TTC549 (cell line): ENCODE measurements around the gene LDB1.
A peak's percentile ranks its signal among the peaks of the same experiment; 100 is the strongest.

ENCODE experiments used
- FAIRE-seq: peaks from 2 replicates; lab custom pipeline; 2012; peaks lifted over from hg19 to GRCh38; lab: Jason Lieb, UNC

LDB1 gene

DNA sequence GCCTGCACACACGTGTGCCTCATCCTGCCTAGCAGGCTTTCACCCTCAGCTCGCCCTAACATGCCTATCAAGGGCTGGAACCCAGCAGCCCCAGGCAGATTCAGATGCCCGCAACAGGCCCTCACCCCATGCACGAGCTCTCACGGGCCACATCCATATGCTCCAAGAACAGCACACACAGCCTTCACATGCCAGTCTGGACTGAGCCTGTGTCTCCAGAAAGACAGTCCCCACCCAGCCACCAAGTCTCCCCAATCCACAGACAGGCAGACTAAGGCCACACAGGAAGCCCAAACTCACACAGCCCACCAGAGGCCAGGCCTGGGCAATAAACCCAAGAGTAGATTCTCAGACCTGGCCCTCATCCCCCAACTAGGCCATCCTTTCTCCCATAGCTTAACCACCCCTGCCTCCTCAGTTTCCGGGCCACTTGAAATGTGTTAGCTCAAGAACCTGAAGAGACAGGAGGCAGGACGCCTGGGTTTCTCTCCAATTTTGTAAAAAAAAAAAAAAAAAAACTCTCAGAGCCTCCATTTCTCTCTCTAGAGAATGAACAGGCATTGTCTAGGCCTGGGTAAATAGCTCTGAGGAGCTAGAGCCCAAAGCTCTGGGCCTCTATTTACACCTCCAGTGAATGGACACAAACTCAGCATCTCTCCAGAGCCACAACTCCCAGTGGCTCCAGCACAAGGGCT lies 6.8 kb downstream of the LDB1 start:
- no peak for FAIRE-seq

DNA sequence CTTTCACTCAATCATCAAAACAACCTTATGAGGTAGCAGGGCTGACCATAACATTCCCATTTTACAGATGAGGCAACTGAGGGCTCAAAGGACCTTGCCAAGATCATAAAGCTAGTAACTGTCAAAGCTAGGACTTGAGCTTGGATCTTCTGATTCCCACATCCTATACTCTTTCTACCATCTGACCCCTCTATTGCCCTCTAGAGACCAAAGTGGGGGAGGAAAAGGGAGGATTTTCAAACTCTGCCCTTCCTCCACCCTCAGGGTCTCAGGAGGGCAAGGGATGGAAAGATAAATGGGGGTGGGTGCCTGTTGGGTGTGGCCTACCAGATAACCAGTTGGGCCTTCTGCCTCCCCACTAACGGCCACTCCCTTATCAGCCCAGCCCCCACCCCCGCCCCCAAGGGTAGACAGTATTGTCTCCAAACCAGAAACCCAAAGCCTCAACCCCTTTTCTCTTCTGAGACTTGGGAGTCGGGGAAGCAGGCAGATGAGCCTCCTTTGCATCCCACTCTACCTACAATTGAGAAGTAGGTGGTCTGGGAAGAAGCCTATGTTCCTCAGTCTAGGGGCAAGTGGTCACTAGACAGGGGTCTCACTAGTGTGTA lies 7.9 kb downstream of the LDB1 start:
- no peak for FAIRE-seq

DNA sequence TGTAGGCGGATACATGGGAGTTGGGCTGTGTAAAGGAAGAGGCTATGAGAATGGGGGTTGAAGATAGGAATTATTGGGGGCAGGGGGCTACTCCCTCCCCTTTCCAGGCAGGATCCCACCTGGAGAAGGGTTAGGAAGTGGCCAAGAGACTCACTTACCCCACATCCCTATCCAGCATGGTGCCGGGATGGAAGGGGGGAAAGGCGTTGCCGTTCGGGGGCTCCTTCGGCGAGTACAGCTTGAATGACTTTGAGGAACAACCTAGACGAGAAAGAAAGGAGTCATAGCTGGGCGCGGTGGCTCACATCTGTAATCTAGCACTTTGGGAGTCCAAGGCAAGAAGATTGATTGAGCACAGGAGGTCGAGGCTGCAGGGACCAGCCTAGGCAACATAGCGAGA lies 8.9 kb downstream of the LDB1 start:
- FAIRE-seq, result no peak

- no peak for FAIRE-seq
Observed at GRCh38 chr10:102109166-102110116, 10.7 kb downstream of the LDB1 start.

DNA sequence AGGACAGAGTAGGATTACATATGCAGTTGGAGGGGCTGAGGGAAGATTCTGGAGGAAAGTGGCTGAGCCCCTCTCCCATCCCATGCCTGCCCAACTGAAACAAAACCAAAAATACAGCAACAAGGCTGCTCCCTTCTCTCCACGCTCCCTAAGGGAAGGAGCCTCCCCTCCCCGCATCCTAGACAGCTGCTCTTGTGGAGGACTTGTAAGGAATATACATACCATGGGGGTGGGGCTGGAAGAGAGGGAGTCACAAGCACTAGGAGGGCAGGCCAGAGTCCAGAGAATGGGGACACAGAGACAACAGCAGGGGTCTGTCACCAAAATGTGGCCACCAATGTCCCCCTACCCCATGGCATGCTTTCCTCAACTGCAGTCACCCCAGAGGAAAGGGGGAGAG lies 13.2 kb downstream of the LDB1 start:
- FAIRE-seq, result no peak

DNA sequence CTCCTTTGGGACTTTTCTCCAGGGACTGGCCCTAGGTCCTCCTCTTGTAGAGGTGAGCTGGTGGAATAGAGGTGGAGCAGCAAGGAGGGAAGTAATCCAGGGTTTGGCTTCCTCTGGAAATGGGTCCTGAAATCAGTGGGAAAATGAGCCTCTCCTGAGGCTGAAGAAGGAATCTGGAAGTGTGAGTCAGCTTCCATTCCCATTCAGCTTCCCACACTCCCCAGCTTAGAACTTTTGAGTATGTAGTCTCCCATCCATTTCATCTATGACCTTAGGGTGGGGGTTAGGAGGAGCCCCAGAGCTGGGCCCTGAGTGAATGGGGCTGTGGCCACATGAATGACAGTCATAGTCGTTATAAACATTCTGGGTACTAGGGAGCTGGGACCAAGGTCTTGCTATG lies 17.7 kb downstream of the LDB1 start:
- FAIRE-seq, result no peak

DNA sequence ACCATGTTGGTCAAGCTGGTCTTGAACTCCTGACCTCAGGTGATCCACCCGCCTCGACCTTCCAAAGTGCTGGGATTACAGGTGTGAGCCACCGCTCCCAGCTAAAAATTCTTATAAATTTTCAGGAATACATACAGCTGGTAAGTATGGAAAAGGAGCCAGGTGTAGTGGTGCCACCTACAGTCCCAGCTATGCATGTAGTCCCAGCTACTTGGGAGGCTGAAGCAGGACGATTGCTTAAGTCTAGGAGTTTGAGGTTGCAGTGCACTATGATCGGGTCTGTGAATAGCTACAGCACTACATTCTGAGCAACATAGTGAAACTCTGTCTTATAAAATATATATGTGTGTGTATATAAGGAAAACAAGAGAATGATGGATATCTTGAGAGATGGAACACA lies 19.0 kb downstream of the LDB1 start:
- FAIRE-seq, result no peak

- FAIRE-seq, result no peak
Observed at GRCh38 chr10:102096449-102096848, 23.7 kb downstream of the LDB1 start.

DNA sequence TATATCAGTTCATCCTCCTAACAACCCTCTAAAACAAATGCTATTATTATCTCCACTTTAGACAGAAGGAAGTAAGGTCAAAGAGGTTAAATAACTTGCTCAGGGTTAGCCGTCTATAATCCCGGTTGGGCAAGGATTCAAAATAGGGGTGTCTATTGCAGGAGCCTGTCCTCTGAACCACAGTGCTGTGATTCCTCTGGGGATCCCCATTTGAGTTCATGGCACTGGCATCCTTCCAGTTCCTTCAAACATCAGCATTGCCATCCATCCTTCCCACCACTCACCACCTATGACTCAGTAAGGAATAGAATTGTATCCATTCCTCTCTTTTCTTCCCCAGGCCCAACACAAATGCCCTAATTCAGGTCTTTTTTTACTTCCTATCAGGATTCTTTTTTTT lies 29.4 kb downstream of the LDB1 start:
- FAIRE-seq, result no peak

DNA sequence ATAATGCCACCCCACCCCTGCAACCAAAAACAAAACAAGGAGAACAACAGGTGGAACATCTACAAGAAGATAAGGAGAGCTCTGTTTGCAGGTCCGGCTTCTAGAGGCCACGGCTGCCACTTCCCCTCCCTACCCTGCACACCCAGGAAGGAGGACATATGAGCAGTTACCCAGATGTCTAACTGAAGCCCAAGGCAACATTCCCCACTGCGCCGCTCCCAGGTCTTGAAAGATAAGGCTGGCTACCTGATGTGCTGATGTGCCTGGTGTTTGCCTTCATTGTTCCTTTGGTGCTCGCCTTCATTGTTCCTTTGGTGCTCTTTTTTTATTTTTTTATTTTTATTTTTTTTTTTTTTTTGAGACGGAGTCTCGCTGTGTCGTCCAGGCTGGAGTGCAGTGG lies 34.0 kb downstream of the LDB1 start:
- FAIRE-seq, result no peak

GRCh38 chr10:102085336-102085735 lies 34.8 kb downstream of the LDB1 start:
- FAIRE-seq, result no peak

GRCh38 chr10:102083541-102083940 lies 36.6 kb downstream of the LDB1 start:
- FAIRE-seq, result no peak

- peak; percentile 65 for FAIRE-seq
Observed at GRCh38 chr10:102072673-102073527, 47.3 kb downstream of the LDB1 start.

- no peak for FAIRE-seq
Observed at GRCh38 chr10:102069071-102069470, 51.1 kb downstream of the LDB1 start.

DNA sequence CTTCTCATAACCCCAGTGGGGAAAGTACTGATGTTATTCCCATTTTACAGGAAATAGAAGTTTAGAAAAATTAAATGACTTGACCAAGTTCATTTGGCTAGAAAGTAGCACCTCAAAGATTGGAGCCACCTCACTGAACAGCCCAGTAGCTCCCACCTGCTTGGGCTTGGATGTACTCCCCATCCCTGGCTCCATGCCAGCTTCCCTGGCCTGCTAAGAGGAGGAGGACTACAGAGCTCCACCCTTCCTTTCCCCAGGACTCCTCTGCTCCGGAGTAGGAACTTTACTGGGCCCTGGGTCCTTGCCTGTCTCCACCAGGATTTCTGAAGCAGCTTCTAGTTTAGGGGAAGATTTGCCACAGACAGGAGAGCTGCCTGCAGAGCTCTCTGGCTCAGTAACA lies 52.0 kb downstream of the LDB1 start:
- FAIRE-seq, result no peak

DNA sequence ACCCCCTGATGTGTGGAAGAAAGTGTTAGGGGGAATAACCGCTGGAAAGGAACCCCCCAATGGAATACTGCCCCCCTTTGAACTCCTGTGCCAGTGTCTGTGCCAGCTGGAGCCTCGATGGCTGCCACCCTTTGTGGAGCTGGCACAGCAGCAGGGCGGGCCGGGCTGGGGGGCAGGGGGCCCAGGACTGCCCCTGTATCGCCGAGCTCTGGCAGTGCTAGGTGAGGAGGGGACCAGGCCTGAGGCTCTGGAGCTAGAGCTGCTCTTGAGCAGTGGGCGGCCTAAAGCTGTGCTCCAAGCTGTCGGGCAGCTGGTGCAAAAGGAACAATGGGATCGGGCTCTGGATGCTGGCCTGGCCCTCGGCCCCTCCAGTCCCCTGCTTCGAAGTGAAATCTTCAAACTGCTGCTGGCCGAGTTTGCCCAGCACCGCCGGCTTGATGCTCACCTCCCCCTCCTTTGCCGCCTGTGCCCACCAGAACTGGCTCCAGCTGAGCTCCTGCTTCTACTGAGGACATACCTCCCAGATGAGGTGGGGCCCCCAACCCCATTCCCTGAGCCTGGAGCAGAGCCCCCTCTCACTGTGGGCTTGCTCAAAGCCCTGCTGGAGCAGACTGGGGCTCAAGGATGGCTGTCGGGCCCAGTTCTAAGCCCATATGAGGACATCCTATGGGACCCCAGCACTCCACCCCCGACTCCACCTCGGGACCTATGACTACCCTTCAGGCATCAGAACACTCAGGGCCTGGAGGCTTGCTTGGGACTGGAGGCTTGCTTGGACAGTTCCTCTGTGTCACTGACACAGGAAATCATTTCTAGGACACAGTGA lies 52.9 kb downstream of the LDB1 start:
- no peak for FAIRE-seq

- FAIRE-seq, result no peak
Observed at GRCh38 chr10:102066399-102067088, 53.6 kb downstream of the LDB1 start.

DNA sequence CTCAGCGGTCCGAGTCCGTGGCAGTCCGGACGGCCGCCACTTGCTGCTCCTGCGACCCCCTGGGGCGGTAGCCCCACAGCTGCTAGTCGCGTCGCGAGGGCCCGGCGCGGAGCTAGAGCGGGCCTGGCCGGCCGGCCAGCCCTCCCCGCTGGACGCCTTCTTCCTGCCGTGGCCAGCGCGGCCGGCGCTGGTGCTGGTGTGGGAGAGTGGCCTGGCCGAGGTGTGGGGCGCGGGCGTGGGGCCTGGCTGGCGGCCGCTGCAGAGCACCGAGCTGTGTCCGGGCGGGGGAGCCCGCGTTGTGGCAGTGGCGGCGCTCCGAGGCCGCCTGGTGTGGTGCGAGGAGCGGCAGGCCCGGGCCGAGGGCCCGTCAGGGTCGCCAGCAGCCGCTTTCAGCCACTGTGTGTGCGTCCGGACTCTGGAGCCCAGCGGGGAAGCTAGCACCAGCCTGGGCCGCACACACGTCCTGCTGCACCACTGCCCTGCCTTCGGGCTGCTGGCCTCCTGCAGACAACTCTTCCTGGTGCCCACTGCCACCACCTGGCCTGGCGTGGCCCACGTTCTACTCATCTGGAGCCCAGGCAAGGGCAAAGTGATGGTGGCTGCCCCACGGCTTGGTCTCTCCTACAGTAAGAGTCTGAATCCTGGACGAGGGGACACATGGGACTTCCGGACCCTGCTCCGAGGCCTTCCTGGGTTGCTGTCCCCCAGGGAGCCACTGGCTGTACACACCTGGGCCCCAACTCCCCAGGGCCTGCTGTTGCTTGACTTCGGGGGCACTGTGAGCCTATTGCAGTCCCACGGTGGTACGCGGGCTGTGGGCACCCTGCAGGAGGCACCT lies 54.4 kb downstream of the LDB1 start:
- FAIRE-seq, result no peak

- no peak for FAIRE-seq
Observed at GRCh38 chr10:102064868-102065560, 55.2 kb downstream of the LDB1 start, which contains the start of gene HPS6. TSS of gene HPS6 (plus strand) at chr10:102065349. CDS start at chr10:102065475, 126 bp downstream.
